Glomerular visceral epithelial cell (primary cell): ENCODE data around the gene PLA2G6.

Experiments
- DNase-seq: peaks from one replicate; pipeline ENCODE4 v3.0.0-alpha.2; 2016; ENCODE audit errors: extremely low spot score

Gene PLA2G6

GRCh38 chr22:38110863-38111852, 70.5 kb downstream of the PLA2G6 start:
- peak; percentile 86 for DNase-seq

GRCh38 chr22:38110008-38110862, 71.4 kb downstream of the PLA2G6 start, which contains the start of gene BAIAP2L2:
Gene BAIAP2L2, minus strand, starts transcription at chr22:38110684. Its CDS starts 159 bp downstream, at chr22:38110525.
- DNase-seq = peak; percentile 84

GRCh38 chr22:38109371-38110001, 72.1 kb downstream of the PLA2G6 start:
- DNase-seq = no peak

GRCh38 chr22:38108561-38109319, 72.9 kb downstream of the PLA2G6 start:
- no peak for DNase-seq

GRCh38 chr22:38107692-38108515, 73.7 kb downstream of the PLA2G6 start:
- DNase-seq = no peak

- no peak for DNase-seq
Observed at GRCh38 chr22:38106814-38107578, 74.6 kb downstream of the PLA2G6 start.

GRCh38 chr22:38104084-38104483, 77.5 kb downstream of the PLA2G6 start:
- no peak for DNase-seq

GRCh38 chr22:38103641-38104040, 78.0 kb downstream of the PLA2G6 start:
- no peak for DNase-seq

- DNase-seq = peak; percentile 40
Observed at GRCh38 chr22:38098410-38099249, 83.0 kb downstream of the PLA2G6 start.

GRCh38 chr22:38097557-38098409, 83.8 kb downstream of the PLA2G6 start:
- DNase-seq = no peak

- DNase-seq = no peak
Observed at GRCh38 chr22:38097058-38097457, 84.6 kb downstream of the PLA2G6 start.

GRCh38 chr22:38089474-38089851, 92.2 kb downstream of the PLA2G6 start:
- no peak for DNase-seq

GRCh38 chr22:38088629-38089473, 92.8 kb downstream of the PLA2G6 start:
- DNase-seq = no peak

GRCh38 chr22:38087855-38088254, 93.8 kb downstream of the PLA2G6 start:
- no peak for DNase-seq

GRCh38 chr22:38086942-38087341, 94.7 kb downstream of the PLA2G6 start:
- DNase-seq = no peak

GRCh38 chr22:38086001-38086845, 95.4 kb downstream of the PLA2G6 start:
- DNase-seq = no peak
